Stimulated activated naive CD8-positive, alpha-beta T cell treated with anti-CD3 and anti-CD28 coated beads, Interleukin-15, Interleukin-2, amounts not matched to agents 100 ng/mL and 50 ng/mL, for 24 hours (primary cell): ENCODE data around the gene LRMDA.

Source experiments
- H3K27ac Mint-ChIP-seq: one replicate; pipeline ENCODE4 v1.8.0; 2021; ENCODE audit warnings: mild to moderate bottlenecking, mixed read lengths
- H3K27me3 Mint-ChIP-seq: one replicate; pipeline ENCODE4 v1.8.0; 2021; ENCODE audit warnings: mixed read lengths
- H3K36me3 Mint-ChIP-seq: one replicate; pipeline ENCODE4 v1.8.0; 2021; ENCODE audit warnings: low read depth, mixed read lengths
- H3K4me1 Mint-ChIP-seq: one replicate; pipeline ENCODE4 v1.8.0; 2021; ENCODE audit warnings: low read depth, mixed read lengths
- H3K4me3 Mint-ChIP-seq: one replicate; pipeline ENCODE4 v1.8.0; 2021; ENCODE audit warnings: mild to moderate bottlenecking, mixed read lengths
- H3K9me3 Mint-ChIP-seq: one replicate; pipeline ENCODE4 v1.8.0; 2021; ENCODE audit warnings: mixed read lengths

The LRMDA gene

DNA sequence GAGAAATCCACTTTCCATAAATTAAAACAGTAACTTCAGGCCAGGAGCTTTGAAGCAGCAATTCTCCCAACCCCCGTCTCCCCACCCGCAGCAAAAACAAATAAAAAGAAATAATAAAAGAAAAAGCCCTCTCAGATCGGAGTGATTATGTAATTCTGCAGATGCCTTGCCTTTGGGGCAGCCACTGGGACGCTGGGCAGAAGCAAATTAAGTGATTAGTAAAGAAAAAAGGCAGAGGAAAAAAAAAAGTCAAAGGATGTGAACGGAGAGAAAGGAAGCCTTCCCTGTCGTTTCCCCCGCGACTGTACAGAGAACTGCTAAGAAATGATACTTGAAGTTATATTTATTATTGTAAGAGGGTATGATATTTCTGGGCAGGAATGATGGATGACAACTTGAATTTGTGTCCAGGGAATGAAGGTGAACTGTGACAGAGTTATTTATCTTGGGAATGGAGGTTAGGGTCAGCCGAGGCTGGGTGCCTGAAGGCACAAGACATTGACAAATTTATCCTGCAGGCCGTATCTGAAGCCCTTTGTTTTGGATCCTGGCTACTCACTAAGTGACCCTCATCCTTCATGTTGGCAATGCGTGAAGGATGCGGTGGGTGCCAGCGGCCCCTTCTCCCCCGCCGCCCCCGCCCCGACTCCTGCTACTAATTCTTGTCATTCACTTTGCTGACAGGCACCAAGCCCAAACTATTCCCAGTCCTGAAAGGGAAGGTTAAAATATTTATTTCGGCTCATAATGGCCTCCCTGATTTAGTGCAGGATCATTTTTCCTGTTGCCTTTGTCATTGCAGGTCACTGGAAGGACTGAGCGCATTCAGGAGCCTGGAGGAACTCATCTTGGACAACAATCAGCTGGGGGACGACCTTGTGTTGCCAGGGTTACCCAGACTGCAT is 604.0 kb downstream of the LRMDA start:
- Mint-ChIP-seq H3K27ac (no peak overlapping the region), H3K36me3 (no peaks in the 10 kb centered on the region), H3K4me3 (no peak overlapping the region), H3K27me3 (peaks cover 3% of the 10 kb centered on the region), H3K4me1 (no peaks in the 10 kb centered on the region), H3K9me3 (peaks cover 7% of the 10 kb centered on the region)

DNA sequence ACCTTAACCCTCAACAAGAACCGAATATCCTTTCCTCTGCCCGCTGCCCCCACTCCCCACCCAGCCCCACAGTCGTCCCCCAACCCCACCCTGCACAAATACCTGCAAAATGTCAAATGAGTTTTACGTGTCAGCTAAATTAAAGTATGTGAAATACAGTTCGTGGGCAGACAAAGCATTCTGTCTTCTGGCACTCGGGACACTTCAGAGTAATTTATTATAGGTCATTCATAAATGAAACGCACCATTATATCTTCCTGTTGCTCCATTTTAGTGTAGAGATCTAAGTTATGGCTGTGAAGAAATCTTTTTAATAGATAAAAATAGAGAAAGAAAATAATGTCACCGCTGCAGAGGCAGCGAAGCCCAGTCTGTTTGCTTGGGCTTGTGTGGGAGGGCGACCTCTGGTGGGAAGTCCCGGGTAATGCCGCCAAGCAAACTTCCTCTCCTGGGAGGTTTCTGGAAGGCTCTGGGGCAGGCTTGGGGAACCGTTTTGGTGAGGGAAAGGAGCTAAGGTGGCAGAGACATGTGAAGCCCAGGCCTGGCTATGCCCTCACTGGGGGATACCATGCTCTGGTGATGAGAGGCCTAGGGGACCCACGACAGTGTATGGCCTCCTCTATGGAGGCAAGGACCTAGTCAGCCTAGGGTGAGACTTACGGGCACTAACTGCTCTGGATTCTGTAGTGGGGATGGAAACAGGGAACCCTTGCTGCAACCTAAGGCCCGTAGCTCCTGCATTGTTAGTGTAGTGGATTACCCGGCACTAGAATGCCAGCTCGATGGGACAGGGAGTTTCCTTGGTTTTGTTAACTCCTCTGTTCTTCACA is 604.9 kb downstream of the LRMDA start:
- Mint-ChIP-seq H3K27me3 (peaks cover 3% of the 10 kb centered on the region), H3K9me3 (peaks cover 13% of the 10 kb centered on the region), H3K36me3 (no peaks in the 10 kb centered on the region), H3K4me1 (no peaks in the 10 kb centered on the region), H3K4me3 (no peak overlapping the region), H3K27ac (no peak overlapping the region)

DNA sequence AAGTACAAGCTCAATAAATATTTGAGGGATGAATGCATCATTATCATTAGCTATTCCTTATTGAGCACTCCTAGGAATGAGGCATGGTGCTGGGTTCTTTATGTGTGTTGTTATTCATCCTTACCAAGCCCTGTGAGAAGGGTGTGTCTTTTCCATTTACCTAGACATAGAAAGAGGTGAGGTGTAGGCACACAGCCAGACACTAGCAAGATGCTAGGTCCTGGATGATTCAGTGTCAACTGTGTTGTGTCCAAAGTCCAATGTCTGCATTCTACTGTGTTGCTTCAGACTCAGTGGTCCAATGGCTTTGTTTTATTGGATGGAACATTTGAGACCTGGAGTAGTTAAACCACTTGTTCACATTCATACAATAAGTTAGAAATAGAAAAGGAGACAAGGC is 605.5 kb downstream of the LRMDA start:
- Mint-ChIP-seq H3K4me1 (no peaks in the 10 kb centered on the region), H3K27ac (no peak overlapping the region), H3K36me3 (no peaks in the 10 kb centered on the region), H3K9me3 (peaks cover 13% of the 10 kb centered on the region), H3K4me3 (no peak overlapping the region), H3K27me3 (peaks cover 3% of the 10 kb centered on the region)

DNA sequence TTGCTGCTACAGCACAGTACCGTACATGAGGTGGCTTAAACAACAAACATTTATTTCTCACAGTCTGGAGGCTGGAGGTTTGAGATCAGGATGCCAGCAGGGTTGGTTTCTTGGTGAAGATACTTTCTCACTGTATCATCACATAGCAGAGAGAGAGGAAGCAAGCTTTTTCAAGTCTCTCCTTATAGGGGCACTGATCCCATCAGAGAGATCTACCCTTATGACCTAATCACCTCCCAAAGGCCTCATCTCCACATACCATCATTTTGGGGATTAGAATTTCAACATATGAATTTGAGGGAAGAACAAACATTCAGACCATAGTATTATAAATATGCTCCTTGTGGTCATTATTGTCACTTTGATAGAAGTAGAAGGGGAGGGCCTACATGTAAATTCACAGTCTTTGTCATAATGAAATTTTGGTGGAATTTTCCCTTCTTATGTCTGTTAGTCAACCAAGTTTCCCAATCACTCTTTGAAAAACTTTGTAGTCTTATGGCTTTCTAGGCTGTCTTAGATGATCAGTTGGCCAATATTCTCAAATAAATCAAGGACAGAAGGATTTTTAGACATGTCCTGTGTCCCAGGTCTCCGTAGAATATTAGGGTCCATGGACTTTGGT is 606.2 kb downstream of the LRMDA start:
- Mint-ChIP-seq H3K27me3 (peaks cover 3% of the 10 kb centered on the region), H3K27ac (no peak overlapping the region), H3K4me1 (no peaks in the 10 kb centered on the region), H3K9me3 (peaks cover 13% of the 10 kb centered on the region), H3K4me3 (no peak overlapping the region), H3K36me3 (no peaks in the 10 kb centered on the region)

DNA sequence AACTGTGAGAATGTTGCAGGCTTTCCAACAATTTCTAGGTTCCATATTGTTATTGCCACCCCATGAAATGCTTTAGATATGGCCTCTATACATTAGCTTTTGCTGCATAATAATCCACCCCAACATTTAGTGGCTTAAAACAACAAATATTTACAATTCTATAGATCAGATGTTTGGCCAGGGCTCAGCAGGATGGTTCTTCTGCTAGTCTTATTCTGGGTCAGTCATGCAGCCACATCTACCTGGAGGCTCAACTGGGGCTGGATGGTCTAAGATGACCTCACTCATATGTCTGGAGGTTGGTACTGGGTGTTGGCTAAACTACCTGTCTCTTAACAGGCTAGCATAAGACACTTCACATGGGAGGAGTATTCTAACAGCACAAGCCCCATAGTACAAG is 607.3 kb downstream of the LRMDA start:
- H3K4me1 Mint-ChIP-seq, result no peaks in the 10 kb centered on the region
- H3K9me3 Mint-ChIP-seq, result peaks cover 13% of the 10 kb centered on the region
- peaks cover 3% of the 10 kb centered on the region for H3K27me3 Mint-ChIP-seq
- no peaks in the 10 kb centered on the region for H3K36me3 Mint-ChIP-seq
- H3K4me3 Mint-ChIP-seq, result no peak overlapping the region
- no peak overlapping the region for H3K27ac Mint-ChIP-seq

DNA sequence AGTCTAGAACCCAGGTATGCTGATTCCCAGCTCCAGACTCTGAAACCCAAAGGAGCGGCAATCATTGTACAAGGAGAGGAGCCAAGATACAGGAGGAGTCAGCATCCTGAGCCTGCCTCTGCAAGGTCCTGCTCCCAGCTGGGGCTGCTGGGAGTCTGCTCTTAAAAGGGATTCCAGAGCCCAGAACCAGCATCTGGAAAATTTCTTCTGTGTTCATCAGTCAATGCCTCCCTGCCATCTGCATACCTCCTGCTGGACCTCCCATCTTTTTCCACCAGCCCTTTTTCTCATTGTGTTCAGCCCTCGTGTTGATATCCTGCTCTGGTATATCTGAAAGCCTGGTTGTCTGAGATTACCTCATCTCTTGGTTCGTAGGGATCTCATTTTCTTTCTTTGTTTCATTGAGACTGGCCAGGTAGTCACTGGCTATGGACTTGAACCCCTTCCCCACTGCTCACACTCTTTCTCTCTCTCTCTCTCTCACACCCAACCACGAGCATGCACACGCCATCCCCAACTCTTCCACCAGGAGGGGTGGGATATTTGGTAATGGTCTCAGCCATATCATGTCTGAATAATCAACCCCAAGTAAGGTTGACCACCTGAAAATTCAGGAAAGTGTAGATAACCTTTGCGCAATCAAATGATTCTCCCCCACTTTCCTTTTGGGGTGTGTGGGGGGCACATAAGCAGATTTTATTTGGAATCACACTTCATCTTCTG is 608.8 kb downstream of the LRMDA start:
- no peaks in the 10 kb centered on the region for H3K4me1 Mint-ChIP-seq
- H3K4me3 Mint-ChIP-seq, result no peak overlapping the region
- H3K36me3 Mint-ChIP-seq, result no peaks in the 10 kb centered on the region
- H3K27ac Mint-ChIP-seq, result no peak overlapping the region
- H3K27me3 Mint-ChIP-seq, result no peaks in the 10 kb centered on the region
- peaks cover 13% of the 10 kb centered on the region for H3K9me3 Mint-ChIP-seq

DNA sequence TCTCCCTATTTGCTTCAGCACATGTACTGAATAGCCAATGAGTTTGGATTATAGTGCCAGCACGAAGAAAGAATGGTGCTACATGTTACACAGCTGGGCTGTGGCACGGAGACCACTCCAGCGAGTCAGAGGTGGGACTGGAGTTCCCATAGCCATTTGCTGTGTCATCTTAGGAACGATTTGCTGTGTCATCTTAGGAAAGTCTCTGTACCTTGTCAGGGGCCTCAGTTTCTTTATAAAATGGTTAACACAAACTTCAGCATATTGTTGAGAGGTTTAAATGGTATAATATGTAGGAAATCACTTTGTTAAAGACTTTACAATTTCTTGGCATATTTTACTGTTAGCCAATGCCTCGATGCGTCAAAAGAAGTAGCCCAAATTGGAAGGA is 609.4 kb downstream of the LRMDA start:
- Mint-ChIP-seq H3K4me3 (no peak overlapping the region), H3K9me3 (peaks cover 13% of the 10 kb centered on the region), H3K27ac (no peak overlapping the region), H3K4me1 (no peaks in the 10 kb centered on the region), H3K27me3 (no peaks in the 10 kb centered on the region), H3K36me3 (no peaks in the 10 kb centered on the region)

DNA sequence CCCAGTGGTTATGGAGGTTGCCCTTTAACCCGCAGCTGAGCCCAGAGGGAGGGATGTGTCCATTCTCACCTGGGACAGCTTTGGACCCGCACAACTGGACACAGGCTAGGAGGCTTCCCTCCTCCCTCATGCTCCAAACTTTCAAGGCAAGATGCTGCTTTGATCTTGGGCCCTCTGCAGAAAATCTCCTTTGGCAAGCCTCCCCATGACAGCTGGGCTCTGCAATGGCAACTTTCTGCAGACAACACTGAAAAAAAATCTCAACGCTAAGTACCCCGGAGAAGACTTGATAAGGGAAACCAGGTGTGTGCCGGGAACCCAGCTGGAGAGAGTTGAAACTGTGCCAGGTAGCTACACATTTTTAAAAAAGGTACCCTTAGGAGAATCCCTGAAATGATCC is 610.1 kb downstream of the LRMDA start:
- Mint-ChIP-seq H3K4me3 (no peak overlapping the region), H3K27ac (no peak overlapping the region), H3K4me1 (no peaks in the 10 kb centered on the region), H3K36me3 (no peaks in the 10 kb centered on the region), H3K27me3 (no peaks in the 10 kb centered on the region), H3K9me3 (peaks cover 13% of the 10 kb centered on the region)

DNA sequence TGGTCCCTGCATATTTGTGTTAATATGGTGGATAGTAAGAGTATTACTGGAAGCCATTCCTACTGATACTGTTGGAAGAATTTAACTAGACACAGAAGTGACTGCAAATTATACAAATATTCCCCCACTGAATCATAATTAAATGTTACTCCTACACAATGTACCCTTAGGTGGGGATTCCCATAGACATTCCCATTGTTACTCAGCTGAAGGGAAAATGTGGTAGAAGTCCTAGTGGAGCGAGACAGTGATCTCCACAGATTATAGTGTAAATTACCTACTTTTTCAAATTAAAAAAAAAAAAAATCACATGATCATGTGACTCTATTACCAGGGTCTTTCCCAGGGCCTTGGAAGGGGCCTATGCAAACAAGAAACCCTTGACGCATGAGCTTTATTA is 611.8 kb downstream of the LRMDA start:
- H3K9me3 Mint-ChIP-seq, result peaks cover 13% of the 10 kb centered on the region
- no peaks in the 10 kb centered on the region for H3K27me3 Mint-ChIP-seq
- no peaks in the 10 kb centered on the region for H3K36me3 Mint-ChIP-seq
- no peaks in the 10 kb centered on the region for H3K4me1 Mint-ChIP-seq
- no peak overlapping the region for H3K27ac Mint-ChIP-seq
- H3K4me3 Mint-ChIP-seq, result no peak overlapping the region

DNA sequence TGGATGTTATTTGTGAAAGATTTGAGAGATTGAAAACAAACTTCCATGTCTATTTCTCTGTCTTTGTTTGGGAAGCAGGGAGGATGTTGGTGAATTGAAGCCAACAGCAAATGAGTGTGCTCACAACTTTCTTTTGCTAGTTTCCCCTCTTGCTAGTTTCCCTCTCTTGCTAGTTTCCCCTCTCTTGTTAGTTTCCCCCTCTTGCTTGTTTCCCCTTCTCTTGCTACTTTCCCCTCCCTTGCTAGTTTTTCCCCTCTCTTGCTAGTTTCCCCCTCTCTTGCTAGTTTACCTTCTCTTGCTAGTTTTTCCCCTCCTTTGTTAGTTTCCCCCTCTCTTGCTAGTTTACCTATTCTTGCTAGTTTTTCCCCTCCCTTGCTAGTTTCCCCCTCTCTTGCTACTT is 613.3 kb downstream of the LRMDA start:
- Mint-ChIP-seq H3K4me3 (no peak overlapping the region), H3K27me3 (no peaks in the 10 kb centered on the region), H3K27ac (no peak overlapping the region), H3K9me3 (peaks cover 6% of the 10 kb centered on the region), H3K4me1 (no peaks in the 10 kb centered on the region), H3K36me3 (no peaks in the 10 kb centered on the region)

DNA sequence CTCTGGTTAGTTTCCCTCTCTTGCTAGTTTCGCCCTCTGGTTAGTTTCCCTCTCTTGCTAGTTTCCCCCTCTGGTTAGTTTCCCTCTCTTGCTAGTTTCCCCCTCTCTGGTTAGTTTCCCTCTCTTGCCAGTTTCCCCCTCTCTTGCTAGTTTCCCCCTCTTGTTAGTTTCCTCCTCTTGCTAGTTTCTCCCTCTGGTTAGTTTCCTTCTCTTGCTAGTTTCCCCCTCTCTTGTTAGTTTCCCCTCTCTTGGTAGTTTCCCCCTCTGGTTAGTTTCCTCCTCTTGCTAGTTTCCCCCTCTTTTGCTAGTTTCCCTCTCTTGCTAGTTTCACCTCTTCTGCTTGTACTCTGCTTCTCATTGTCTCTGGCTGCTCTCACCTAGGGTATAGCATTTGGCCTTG is 613.8 kb downstream of the LRMDA start:
- Mint-ChIP-seq H3K27ac (no peak overlapping the region), H3K4me3 (no peak overlapping the region), H3K36me3 (no peaks in the 10 kb centered on the region), H3K27me3 (no peaks in the 10 kb centered on the region), H3K4me1 (no peaks in the 10 kb centered on the region), H3K9me3 (peaks cover 6% of the 10 kb centered on the region)

DNA sequence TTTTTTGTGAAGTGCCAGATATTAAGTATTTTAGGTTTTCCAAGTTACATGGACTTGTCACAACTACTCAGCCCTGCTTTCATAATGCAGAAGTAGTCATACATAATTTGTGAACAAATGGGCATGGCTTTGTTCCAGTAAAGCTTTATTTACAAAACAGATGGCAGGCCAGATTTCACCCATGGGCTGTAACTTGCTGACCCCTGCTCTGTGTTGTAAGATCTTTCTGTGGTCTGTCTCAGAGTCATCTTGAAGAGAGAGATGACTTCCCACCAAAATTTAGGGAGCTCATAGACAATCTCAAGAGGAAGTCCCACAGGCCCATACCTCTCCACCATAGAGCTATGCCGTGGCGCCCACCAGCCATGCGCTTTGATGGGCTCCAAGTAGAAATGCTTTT is 616.1 kb downstream of the LRMDA start:
- H3K4me1 Mint-ChIP-seq, result no peaks in the 10 kb centered on the region
- no peaks in the 10 kb centered on the region for H3K9me3 Mint-ChIP-seq

DNA sequence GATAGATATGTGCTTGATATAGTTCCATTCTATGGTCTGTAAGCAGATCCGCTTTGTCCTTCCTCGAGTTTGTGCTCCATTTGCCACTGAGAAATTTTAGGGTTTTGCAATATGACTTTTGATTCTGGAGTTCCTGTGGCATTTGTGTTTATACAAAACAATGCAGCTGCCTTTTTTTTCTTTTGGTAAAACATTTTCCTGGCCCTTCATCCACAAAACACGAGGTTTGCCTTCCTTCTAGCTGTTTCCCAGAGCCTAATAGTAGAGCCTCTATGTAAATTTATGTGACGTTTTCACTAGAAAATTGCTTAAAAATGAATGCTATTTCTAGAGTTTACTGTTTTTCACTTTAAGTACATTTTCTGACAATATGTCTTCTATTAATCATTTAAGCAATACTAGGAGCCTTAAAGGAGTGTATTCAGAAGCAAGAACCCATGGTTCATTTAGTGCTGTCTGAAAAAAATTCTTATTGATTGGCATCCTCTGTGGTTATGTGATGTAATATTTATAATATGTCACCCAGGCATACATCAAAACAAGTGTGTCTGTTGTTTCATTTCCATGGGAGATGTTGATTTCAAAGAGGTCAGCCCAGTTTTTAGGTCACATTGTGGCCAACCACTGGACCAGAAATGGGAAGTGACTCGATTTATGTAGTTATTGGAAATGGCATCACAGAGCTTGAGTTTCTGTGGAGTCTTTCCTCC is 618.3 kb downstream of the LRMDA start:
- Mint-ChIP-seq H3K4me3 (no peak overlapping the region), H3K4me1 (no peaks in the 10 kb centered on the region), H3K27ac (no peak overlapping the region), H3K36me3 (no peaks in the 10 kb centered on the region), H3K27me3 (no peaks in the 10 kb centered on the region), H3K9me3 (no peaks in the 10 kb centered on the region)

More for the DNA sequence above, 616.1 kb downstream of the LRMDA start:
- Mint-ChIP-seq H3K27ac (no peak overlapping the region), H3K36me3 (no peaks in the 10 kb centered on the region), H3K27me3 (no peaks in the 10 kb centered on the region), H3K4me3 (no peak overlapping the region)

DNA sequence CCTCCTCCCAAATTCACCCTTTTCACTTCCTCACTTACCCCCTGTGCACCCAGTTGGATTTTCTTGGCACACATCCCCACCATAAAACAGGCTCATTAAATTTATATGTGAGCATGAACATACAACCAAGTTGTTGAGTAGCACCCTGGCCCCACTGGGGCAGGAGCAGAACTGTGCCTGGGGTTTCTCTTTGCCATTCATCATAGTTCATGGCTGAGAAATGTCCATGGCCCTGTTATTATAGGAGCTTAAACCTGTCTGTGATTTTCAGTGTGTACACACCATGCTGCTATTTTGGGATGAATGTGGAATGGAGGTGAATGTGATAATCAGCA is 618.8 kb downstream of the LRMDA start:
- H3K27me3 Mint-ChIP-seq, result no peaks in the 10 kb centered on the region
- no peaks in the 10 kb centered on the region for H3K4me1 Mint-ChIP-seq
- no peaks in the 10 kb centered on the region for H3K9me3 Mint-ChIP-seq
- no peak overlapping the region for H3K27ac Mint-ChIP-seq
- no peak overlapping the region for H3K4me3 Mint-ChIP-seq
- H3K36me3 Mint-ChIP-seq, result no peaks in the 10 kb centered on the region
